Epithelial cell of esophagus (primary cell): ENCODE measurements around the gene PLS3.

Experiments
- DNase-seq: peaks from one replicate; pipeline ENCODE4 v3.0.0; 2010; ENCODE audit warnings: low read depth
- H3K4me3 ChIP-seq: 2 replicates; pipeline ENCODE4 v1.5.1; 2011; ENCODE audit warnings: mild to moderate bottlenecking, low read length, control low read depth
- TF ChIP-seq, protein P1 (sequence below): IDR thresholded peaks from 2 replicates; pipeline ENCODE4 v1.5.1; 2011; ENCODE audit warnings: low read depth, mild to moderate bottlenecking, low read length, control low read depth, inconsistent platforms; ENCODE audit not compliant: insufficient read depth; ENCODE audit errors: missing control alignments

The PLS3 gene

GRCh38 chrX:115689931-115690330, 129.0 kb downstream of the PLS3 start:
- TF ChIP-seq, protein P1, sequence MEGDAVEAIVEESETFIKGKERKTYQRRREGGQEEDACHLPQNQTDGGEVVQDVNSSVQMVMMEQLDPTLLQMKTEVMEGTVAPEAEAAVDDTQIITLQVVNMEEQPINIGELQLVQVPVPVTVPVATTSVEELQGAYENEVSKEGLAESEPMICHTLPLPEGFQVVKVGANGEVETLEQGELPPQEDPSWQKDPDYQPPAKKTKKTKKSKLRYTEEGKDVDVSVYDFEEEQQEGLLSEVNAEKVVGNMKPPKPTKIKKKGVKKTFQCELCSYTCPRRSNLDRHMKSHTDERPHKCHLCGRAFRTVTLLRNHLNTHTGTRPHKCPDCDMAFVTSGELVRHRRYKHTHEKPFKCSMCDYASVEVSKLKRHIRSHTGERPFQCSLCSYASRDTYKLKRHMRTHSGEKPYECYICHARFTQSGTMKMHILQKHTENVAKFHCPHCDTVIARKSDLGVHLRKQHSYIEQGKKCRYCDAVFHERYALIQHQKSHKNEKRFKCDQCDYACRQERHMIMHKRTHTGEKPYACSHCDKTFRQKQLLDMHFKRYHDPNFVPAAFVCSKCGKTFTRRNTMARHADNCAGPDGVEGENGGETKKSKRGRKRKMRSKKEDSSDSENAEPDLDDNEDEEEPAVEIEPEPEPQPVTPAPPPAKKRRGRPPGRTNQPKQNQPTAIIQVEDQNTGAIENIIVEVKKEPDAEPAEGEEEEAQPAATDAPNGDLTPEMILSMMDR = no peak
- H3K4me3 ChIP-seq = no peak overlapping the region
- DNase-seq = no peak

DNA sequence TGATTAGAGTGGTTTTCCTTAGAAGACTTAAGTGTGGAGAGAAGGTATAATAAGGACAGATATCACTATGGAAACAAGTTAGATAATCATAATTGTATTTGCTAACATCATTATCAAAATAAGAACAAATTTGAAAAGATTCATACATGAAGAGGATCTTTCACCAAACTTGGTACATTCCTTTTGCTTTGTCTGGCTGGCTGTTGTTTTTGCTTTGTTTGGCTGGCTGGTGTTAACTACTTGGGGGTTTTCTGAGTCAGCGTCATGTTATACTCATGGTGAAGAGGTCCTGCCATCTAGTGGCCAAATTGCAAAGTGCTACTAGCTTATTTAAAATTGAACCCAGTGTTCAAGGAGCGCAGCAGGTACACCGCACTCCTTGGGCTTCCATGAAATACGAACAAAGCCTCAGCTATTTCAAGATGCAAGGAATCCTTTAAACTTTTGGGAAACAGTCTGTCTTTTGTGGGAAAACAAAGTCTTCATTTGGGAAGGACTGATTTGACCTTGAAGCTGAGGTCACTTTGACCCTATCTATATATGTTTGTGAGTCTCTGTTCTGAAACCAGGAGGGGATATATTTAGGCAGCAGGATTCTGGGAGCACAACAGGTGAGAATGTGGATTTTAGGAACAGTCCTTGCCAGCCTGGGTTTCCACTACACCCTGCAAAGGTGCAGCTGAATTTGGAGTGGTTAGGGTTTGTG, 129.7 kb downstream of the PLS3 start:
- TF ChIP-seq, protein P1 = peak; percentile 63
- no peak overlapping the region for H3K4me3 ChIP-seq
- DNase-seq = peak; percentile 72

- H3K4me3 ChIP-seq = no peak overlapping the region
- no peak for DNase-seq
- TF ChIP-seq, protein P1 = no peak
These were observed 132.5 kb downstream of the PLS3 start for GRCh38 chrX:115693476-115693875.

DNA sequence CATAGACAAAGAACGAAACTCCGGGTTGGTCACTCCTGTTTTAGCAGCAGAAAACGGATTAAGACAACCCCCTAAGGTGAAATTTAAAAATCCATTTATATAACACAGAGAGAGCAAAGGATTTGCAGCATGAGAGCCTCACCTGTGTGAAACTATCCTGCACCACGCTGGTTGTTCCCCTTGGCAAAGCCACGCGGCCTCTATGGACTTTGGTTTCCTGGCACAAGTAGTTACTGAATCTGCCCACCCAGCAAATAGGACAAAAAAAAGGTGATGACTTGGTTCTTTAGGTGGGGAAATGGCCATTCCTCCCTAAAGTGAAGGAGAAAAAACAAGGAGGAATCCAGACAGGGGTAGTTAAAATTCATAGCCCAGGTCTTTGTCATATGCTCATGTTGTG, 133.1 kb downstream of the PLS3 start:
- no peak overlapping the region for H3K4me3 ChIP-seq
- TF ChIP-seq, protein P1 = no peak
- no peak for DNase-seq

DNA sequence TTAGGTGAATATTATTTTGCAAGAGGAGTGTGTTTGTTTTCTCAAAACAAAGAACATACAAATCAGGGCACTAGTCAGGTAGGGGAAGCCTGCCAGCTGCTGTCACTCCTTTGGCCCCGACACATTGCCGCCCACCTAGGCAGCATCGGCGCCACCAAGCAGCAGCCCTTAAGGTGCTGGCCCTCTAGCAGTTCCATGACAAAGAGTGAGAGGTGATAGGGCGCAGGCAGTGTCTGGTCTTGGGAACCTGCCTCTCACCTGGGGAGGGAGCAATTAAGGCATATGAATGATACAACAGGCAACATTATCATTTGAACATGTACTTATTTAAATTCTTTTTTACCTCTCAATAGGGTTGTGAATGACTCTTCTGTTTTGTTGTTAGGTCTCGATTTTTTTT, 135.1 kb downstream of the PLS3 start:
- DNase-seq = no peak
- no peak overlapping the region for H3K4me3 ChIP-seq
- TF ChIP-seq, protein P1 = no peak

GRCh38 chrX:115696939-115697338, 136.0 kb downstream of the PLS3 start:
- no peak overlapping the region for H3K4me3 ChIP-seq
- no peak for DNase-seq
- TF ChIP-seq, protein P1 = no peak

DNA sequence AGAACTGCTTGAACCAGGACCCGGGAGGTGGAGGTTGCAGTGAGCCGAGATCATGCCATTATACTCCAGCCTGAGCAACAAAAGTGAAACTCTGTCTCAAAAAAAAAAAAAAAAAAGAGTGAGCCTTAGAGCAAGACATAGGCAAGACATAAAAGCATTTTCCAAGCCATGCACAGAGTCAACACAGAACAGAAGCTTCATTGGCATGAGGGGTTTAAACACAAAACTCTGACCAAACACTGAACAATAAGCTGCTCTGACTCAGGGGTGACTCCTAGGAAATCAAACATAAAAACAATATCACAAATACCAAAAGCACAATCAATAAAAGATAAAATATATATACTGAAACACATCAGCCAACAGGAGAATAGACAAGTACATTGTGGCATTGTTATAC, 136.8 kb downstream of the PLS3 start:
- DNase-seq = no peak
- TF ChIP-seq, protein P1 = no peak
- no peak overlapping the region for H3K4me3 ChIP-seq
